ENCODE data around the gene USH1C.
A peak's percentile ranks its signal among the peaks of the same experiment; 100 is the strongest.

USH1C gene

GRCh38 chr11:17574141-17575091 is 30.2 kb upstream of the USH1C start:
- Mint-ChIP-seq H3K9me3 (no peaks in the 10 kb centered on the region), H3K27ac (no peak overlapping the region), H3K4me1 (peaks cover 11% of the 10 kb centered on the region), H3K36me3 (no peaks in the 10 kb centered on the region), H3K27me3 (peaks cover 9% of the 10 kb centered on the region), H3K4me3 (no peak overlapping the region)
- no peak for ATAC-seq

DNA sequence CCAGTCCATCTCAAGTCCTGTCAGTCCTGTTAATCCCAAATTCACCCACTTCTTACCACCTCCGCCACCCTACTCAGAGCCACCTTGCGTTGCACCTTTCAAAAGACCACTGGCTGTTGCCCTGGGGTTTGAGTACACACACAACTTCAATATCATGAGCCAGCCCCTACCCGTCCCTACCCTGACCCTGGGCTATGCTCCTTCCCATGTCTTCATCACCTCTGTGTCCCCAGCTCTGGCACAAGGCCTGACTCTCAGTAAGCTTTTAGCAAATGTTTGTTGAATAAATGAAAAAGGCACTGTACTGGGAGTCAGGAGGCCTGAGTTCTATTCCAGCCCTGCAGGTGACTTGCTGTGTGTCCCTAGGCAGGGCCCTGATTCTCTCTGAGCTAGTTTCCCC is 29.3 kb upstream of the USH1C start:
- Mint-ChIP-seq H3K27ac (no peak overlapping the region), H3K36me3 (no peaks in the 10 kb centered on the region), H3K9me3 (no peaks in the 10 kb centered on the region), H3K4me3 (no peak overlapping the region), H3K27me3 (peaks cover 8% of the 10 kb centered on the region), H3K4me1 (peaks cover 11% of the 10 kb centered on the region)
- ATAC-seq = no peak

- Mint-ChIP-seq H3K9me3 (no peaks in the 10 kb centered on the region), H3K27ac (no peak overlapping the region), H3K36me3 (no peaks in the 10 kb centered on the region), H3K4me3 (no peak overlapping the region), H3K27me3 (peaks cover 2% of the 10 kb centered on the region), H3K4me1 (peaks cover 11% of the 10 kb centered on the region)
- ATAC-seq = no peak
These were observed 28.7 kb upstream of the USH1C start for GRCh38 chr11:17572791-17573460.

DNA sequence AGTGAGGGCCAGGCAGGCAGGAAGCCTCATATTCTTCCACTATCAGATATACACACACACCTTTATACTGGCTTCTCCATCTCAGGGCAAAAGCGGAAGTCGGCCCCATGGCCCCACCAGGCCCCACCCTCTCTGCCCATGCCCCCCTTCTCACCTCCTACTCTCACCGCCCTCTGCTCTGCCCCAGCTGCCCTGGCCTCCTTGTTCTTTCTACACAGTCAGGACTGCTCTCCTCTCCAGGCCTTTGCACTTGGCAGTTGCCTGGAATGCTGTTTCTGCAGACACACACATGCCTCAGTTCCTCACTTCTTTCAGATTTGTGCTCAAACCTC is 28.1 kb upstream of the USH1C start:
- H3K27me3 Mint-ChIP-seq = no peaks in the 10 kb centered on the region
- ATAC-seq = peak; percentile 51
- no peak overlapping the region for H3K4me3 Mint-ChIP-seq
- H3K4me1 Mint-ChIP-seq = peaks cover 11% of the 10 kb centered on the region
- no peaks in the 10 kb centered on the region for H3K9me3 Mint-ChIP-seq
- H3K36me3 Mint-ChIP-seq = no peaks in the 10 kb centered on the region
- no peak overlapping the region for H3K27ac Mint-ChIP-seq

GRCh38 chr11:17571431-17572358 is 27.5 kb upstream of the USH1C start:
- no peak overlapping the region for H3K4me3 Mint-ChIP-seq
- no peak for ATAC-seq
- no peak overlapping the region for H3K27ac Mint-ChIP-seq
- peaks cover 11% of the 10 kb centered on the region for H3K4me1 Mint-ChIP-seq
- H3K36me3 Mint-ChIP-seq = no peaks in the 10 kb centered on the region
- H3K9me3 Mint-ChIP-seq = no peaks in the 10 kb centered on the region
- no peaks in the 10 kb centered on the region for H3K27me3 Mint-ChIP-seq

- H3K4me1 Mint-ChIP-seq = peaks cover 11% of the 10 kb centered on the region
- no peaks in the 10 kb centered on the region for H3K36me3 Mint-ChIP-seq
- H3K27me3 Mint-ChIP-seq = no peaks in the 10 kb centered on the region
- no peak for ATAC-seq
- H3K27ac Mint-ChIP-seq = no peak overlapping the region
- H3K9me3 Mint-ChIP-seq = no peaks in the 10 kb centered on the region
- no peak overlapping the region for H3K4me3 Mint-ChIP-seq
These were observed 25.8 kb upstream of the USH1C start for GRCh38 chr11:17570034-17570433.

DNA sequence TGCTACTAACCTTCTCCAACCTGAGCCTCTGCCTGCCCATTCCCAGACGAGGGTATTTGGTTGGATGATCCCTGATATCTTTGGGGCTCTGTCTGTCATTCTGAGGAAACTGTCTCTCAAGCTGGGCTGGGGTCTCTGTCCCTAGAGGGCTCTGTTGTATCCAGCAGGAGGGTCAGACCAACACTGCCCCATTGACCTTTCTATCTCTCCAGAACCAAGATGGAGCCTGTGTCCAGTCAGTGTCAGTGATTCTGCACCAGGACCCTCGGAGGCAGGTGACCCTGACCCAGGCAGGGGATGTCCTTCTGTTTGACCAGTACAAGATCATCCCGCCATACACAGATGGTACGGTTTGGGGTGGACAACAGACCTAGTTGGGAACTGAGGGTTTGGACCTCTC is 24.7 kb upstream of the USH1C start:
- no peaks in the 10 kb centered on the region for H3K9me3 Mint-ChIP-seq
- H3K27me3 Mint-ChIP-seq = no peaks in the 10 kb centered on the region
- no peak overlapping the region for H3K27ac Mint-ChIP-seq
- no peaks in the 10 kb centered on the region for H3K36me3 Mint-ChIP-seq
- H3K4me1 Mint-ChIP-seq = peaks cover 11% of the 10 kb centered on the region
- ATAC-seq = no peak
- no peak overlapping the region for H3K4me3 Mint-ChIP-seq

GRCh38 chr11:17564687-17565042 is 20.4 kb upstream of the USH1C start:
- H3K4me1 Mint-ChIP-seq = no peaks in the 10 kb centered on the region
- no peak for ATAC-seq
- peaks cover 11% of the 10 kb centered on the region for H3K27me3 Mint-ChIP-seq
- H3K27ac Mint-ChIP-seq = no peak overlapping the region
- no peaks in the 10 kb centered on the region for H3K36me3 Mint-ChIP-seq
- H3K9me3 Mint-ChIP-seq = no peaks in the 10 kb centered on the region
- H3K4me3 Mint-ChIP-seq = no peak overlapping the region

- ATAC-seq = no peak
- Mint-ChIP-seq H3K4me3 (no peak overlapping the region), H3K27me3 (peaks cover 16% of the 10 kb centered on the region), H3K36me3 (no peaks in the 10 kb centered on the region), H3K27ac (no peak overlapping the region), H3K4me1 (no peaks in the 10 kb centered on the region), H3K9me3 (no peaks in the 10 kb centered on the region)
These were observed 19.9 kb upstream of the USH1C start for GRCh38 chr11:17563961-17564686.

- peaks cover 25% of the 10 kb centered on the region for H3K27me3 Mint-ChIP-seq
- no peak for ATAC-seq
- H3K4me3 Mint-ChIP-seq = no peak overlapping the region
These were observed 19.0 kb upstream of the USH1C start for GRCh38 chr11:17563231-17563646.

GRCh38 chr11:17561526-17561925 is 17.3 kb upstream of the USH1C start:
- no peak for ATAC-seq
- H3K4me1 Mint-ChIP-seq = no peaks in the 10 kb centered on the region
- H3K27me3 Mint-ChIP-seq = peaks cover 37% of the 10 kb centered on the region
- H3K9me3 Mint-ChIP-seq = no peaks in the 10 kb centered on the region
- no peak overlapping the region for H3K27ac Mint-ChIP-seq
- H3K36me3 Mint-ChIP-seq = no peaks in the 10 kb centered on the region
- H3K4me3 Mint-ChIP-seq = no peak overlapping the region

More at GRCh38 chr11:17563231-17563646, 19.0 kb upstream of the USH1C start:
- H3K36me3 Mint-ChIP-seq = no peaks in the 10 kb centered on the region
- no peaks in the 10 kb centered on the region for H3K9me3 Mint-ChIP-seq
- H3K27ac Mint-ChIP-seq = no peak overlapping the region
- no peaks in the 10 kb centered on the region for H3K4me1 Mint-ChIP-seq

GRCh38 chr11:17561111-17561415 is 16.8 kb upstream of the USH1C start:
- Mint-ChIP-seq H3K4me1 (no peaks in the 10 kb centered on the region), H3K36me3 (no peaks in the 10 kb centered on the region), H3K27me3 (peaks cover 37% of the 10 kb centered on the region), H3K9me3 (no peaks in the 10 kb centered on the region), H3K4me3 (no peak overlapping the region), H3K27ac (no peak overlapping the region)
- no peak for ATAC-seq

- H3K27me3 Mint-ChIP-seq = peaks cover 37% of the 10 kb centered on the region
- no peak overlapping the region for H3K4me3 Mint-ChIP-seq
- H3K36me3 Mint-ChIP-seq = no peaks in the 10 kb centered on the region
- H3K4me1 Mint-ChIP-seq = no peaks in the 10 kb centered on the region
- H3K27ac Mint-ChIP-seq = no peak overlapping the region
- no peak for ATAC-seq
- no peaks in the 10 kb centered on the region for H3K9me3 Mint-ChIP-seq
These were observed 16.3 kb upstream of the USH1C start for GRCh38 chr11:17560281-17561110.

DNA sequence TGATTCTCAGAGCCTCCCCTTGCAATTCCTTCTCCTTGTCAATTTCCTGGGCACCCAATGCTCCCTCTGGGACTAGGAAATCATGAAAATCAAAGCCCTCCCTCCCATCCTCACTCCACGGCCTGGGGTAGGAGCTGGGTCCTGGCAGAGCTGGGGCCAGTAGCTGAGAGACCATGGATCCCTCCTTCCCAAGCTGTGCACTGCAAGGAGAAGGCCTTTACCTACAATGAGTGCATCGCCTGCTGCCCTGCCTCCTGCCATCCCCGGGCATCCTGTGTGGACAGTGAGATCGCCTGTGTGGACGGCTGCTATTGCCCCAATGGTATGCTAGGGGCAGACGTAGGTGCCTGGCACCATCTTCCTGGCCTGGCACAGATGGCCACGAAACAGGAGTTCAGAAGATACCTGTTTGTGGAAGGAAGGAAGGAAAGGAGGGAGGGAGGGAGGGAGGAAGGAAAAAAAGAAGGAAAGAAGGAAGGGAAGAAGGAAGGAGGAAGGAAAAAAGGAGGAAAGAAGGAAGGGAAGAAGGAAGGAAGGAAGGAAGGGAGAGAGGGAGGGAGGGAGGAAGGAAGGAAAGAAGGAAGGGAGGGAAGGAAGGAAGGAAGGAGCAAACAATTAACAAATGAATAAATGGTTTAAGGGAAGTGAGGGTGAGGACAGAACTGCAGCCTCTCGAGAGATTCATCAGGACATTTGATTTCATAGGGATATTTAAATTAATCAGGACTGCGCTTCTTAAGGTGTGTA is 15.3 kb upstream of the USH1C start:
- ATAC-seq = no peak
- H3K27me3 Mint-ChIP-seq = peaks cover 37% of the 10 kb centered on the region
- no peak overlapping the region for H3K27ac Mint-ChIP-seq
- no peak overlapping the region for H3K4me3 Mint-ChIP-seq
- H3K9me3 Mint-ChIP-seq = no peaks in the 10 kb centered on the region
- no peaks in the 10 kb centered on the region for H3K4me1 Mint-ChIP-seq
- H3K36me3 Mint-ChIP-seq = no peaks in the 10 kb centered on the region
